HCT116 (cell line): ENCODE measurements around the gene NOBOX. TPM values are rescaled to one million over a fixed set of nuclear protein-coding genes. Genes with fewer than 3 reads are reported as not detected.

ENCODE experiments used
- ATAC-seq: fragments of 200-7000 bp; cut with Tn5 transposase; 2 replicates; pipeline ENCODE4 v1.9.1; 2020; ENCODE audit warnings: mild to moderate bottlenecking, moderate library complexity
- BruUV-seq: library from RNA; stranded (reverse); fragments of 400-500 nt; replicated peaks from 2 replicates; lab custom pipeline; 2021; lab: Mats Ljungman, UMichigan
- CTCF ChIA-PET: fragments of 300-600 bp; sonication (Branson Sonifier 250); formaldehyde crosslinking; loops from one replicate; lab custom pipeline; 2021; ENCODE audit warnings: antibody characterized with exemption; lab: Charles Lee
- POLR2A ChIA-PET: fragments of 300-600, 350-600 bp; sonication (Branson Sonifier 250); formaldehyde crosslinking; loops from one replicate; lab custom pipeline; 2021; ENCODE audit warnings: antibody characterized with exemption; lab: Charles Lee
- RAD21 ChIA-PET, 2 experiments: fragments of 300-600 bp; sonication (Branson Sonifier 250); formaldehyde crosslinking; loops; one replicate each; lab custom pipeline; 2023; ENCODE audit warnings: low total read pairs in 2 of 2; ENCODE audit not compliant: uncharacterized antibody in 2 of 2, unreplicated experiment in 2 of 2, low non-redundant PET in 1 of 2; lab: Charles Lee
- DNase-seq: peaks from one replicate; pipeline ENCODE4 v3.0.0-alpha.2; 2010; ENCODE audit warnings: low read depth, low spot score
- H2AFZ ChIP-seq: fragments of 200-600 bp; shearing (Covaris generic), sonication (generic); 2 replicates; pipeline ENCODE4 v1.6.1; 2017; ENCODE audit warnings: low read depth, mixed run types, mixed read lengths, antibody characterized with exemption, low read length; ENCODE audit not compliant: poor library complexity, severe bottlenecking
- H3K27ac ChIP-seq: 2 replicates; pipeline ENCODE4 v1.5.1; 2012; ENCODE audit warnings: low read depth, low read length
- H3K27me3 ChIP-seq: fragments of 200-600 bp; sonication (generic); 2 replicates; pipeline ENCODE4 v1.6.1; 2016; ENCODE audit warnings: mixed run types, low read length, mixed read lengths; ENCODE audit not compliant: insufficient read depth
- H3K36me3 ChIP-seq, 2 experiments: fragments of 200-500 bp in 1 of 2; fragments of 200-600 bp in 1 of 2; sonication (Bioruptor generic) in 1 of 2; sonication (generic) in 1 of 2; 2 replicates each; pipeline versions ENCODE4 v1.5.1 to v1.6.1; 2014 to 2016; ENCODE audit warnings: low read length in 2 of 2, inconsistent platforms in 1 of 2, mixed read lengths in 1 of 2, mixed run types in 1 of 2; ENCODE audit not compliant: insufficient read depth in 2 of 2, control insufficient read depth in 1 of 2
- H3K4me1 ChIP-seq, 2 experiments: fragments of 200-600 bp in 1 of 2; sonication (generic) in 1 of 2; 2 replicates each; pipeline versions ENCODE4 v1.5.1 to v1.6.1; 2012 to 2017; ENCODE audit warnings: low read length in 2 of 2, inconsistent platforms in 1 of 2, mild to moderate bottlenecking in 1 of 2, mixed read lengths in 1 of 2, mixed run types in 1 of 2, moderate library complexity in 1 of 2; ENCODE audit not compliant: insufficient read depth in 2 of 2, control insufficient read depth in 1 of 2
- H3K4me2 ChIP-seq: fragments of 200-600 bp; sonication (generic); 2 replicates; pipeline ENCODE4 v1.6.1; 2017; ENCODE audit warnings: mixed run types, low read length, mixed read lengths
- H3K4me3 ChIP-seq, 2 experiments: fragments of 200-600 bp in 1 of 2; sonication (generic) in 1 of 2; replicated peaks in 1 of 2; 2 replicates each; pipeline ENCODE4 v1.5.1; 2011 to 2016; ENCODE audit warnings: low read length in 2 of 2, control low read depth in 1 of 2, low read depth in 1 of 2, mild to moderate bottlenecking in 1 of 2, mixed read lengths in 1 of 2, mixed run types in 1 of 2
- H3K79me2 ChIP-seq: fragments of 200-600 bp; sonication (generic); 2 replicates; pipeline ENCODE4 v1.6.1; 2017; ENCODE audit warnings: mild to moderate bottlenecking, mixed run types, low read length, moderate library complexity, mixed read lengths; ENCODE audit not compliant: insufficient read depth
- H3K9ac ChIP-seq: fragments of 200-600 bp; sonication (generic); 2 replicates; pipeline ENCODE4 v1.6.1; 2016; ENCODE audit warnings: low read length, mixed read lengths
- H3K9me2 ChIP-seq: fragments of 200-600 bp; sonication (generic), shearing (Covaris generic); 2 replicates; pipeline ENCODE4 v1.6.1; 2017; ENCODE audit warnings: mixed run types, mild to moderate bottlenecking, moderate library complexity; ENCODE audit not compliant: insufficient read depth
- H3K9me3 ChIP-seq, 2 experiments: fragments of 200-500 bp in 1 of 2; fragments of 200-600 bp in 1 of 2; sonication (Bioruptor generic) in 1 of 2; sonication (generic) in 1 of 2; 2 replicates each; pipeline ENCODE4 v1.6.1; 2014 to 2017; ENCODE audit warnings: low read length in 2 of 2, mixed read lengths in 2 of 2, inconsistent platforms in 1 of 2, low read depth in 1 of 2, mild to moderate bottlenecking in 1 of 2, mixed run types in 1 of 2, moderate library complexity in 1 of 2; ENCODE audit not compliant: control insufficient read depth in 1 of 2, insufficient read depth in 1 of 2
- H4K20me1 ChIP-seq: fragments of 200-600 bp; sonication (generic), shearing (Covaris generic); 2 replicates; pipeline ENCODE4 v1.6.1; 2017; ENCODE audit warnings: mixed run types, mild to moderate bottlenecking, moderate library complexity; ENCODE audit not compliant: insufficient read depth
- CBX3 ChIP-seq: IDR thresholded peaks from 2 replicates; pipeline ENCODE4 v1.6.1; 2012; ENCODE audit warnings: low read depth
- CEBPB ChIP-seq: IDR thresholded peaks from 2 replicates; pipeline ENCODE4 v1.6.1; 2012; ENCODE audit warnings: low read depth
- EGR1 ChIP-seq: IDR thresholded peaks from 2 replicates; pipeline ENCODE4 v1.6.1; 2012; ENCODE audit warnings: low read depth
- ELF1 ChIP-seq: IDR thresholded peaks from 2 replicates; pipeline ENCODE4 v1.6.1; 2012; ENCODE audit warnings: low read depth, borderline replicate concordance
- EZH2 ChIP-seq: fragments of 200-600 bp; sonication (generic); IDR thresholded peaks from 2 replicates; pipeline ENCODE4 v1.6.1; 2017; ENCODE audit warnings: antibody characterized with exemption, mixed run types
- EZH2phosphoT487 ChIP-seq: fragments of 200-600 bp; IDR thresholded peaks from 2 replicates; pipeline ENCODE4 v1.6.1; 2018; ENCODE audit warnings: antibody characterized with exemption, borderline replicate concordance
- FOSL1 ChIP-seq: IDR thresholded peaks from 2 replicates; pipeline ENCODE4 v1.6.1; 2012; ENCODE audit warnings: low read depth
- JUND ChIP-seq: IDR thresholded peaks from 2 replicates; pipeline ENCODE4 v1.6.1; 2012
- POLR2A ChIP-seq: IDR thresholded peaks from 2 replicates; pipeline ENCODE4 v1.7.0; 2011; ENCODE audit warnings: borderline replicate concordance; ENCODE audit not compliant: insufficient read depth, insufficient read length; ENCODE audit errors: extremely low read depth
- POLR2AphosphoS5 ChIP-seq: IDR thresholded peaks from 2 replicates; pipeline ENCODE4 v1.6.1; 2011; ENCODE audit warnings: mild to moderate bottlenecking, low read depth, low read length, moderate library complexity
- RAD21 ChIP-seq: IDR thresholded peaks from 2 replicates; pipeline ENCODE4 v1.6.1; 2012; ENCODE audit warnings: low read depth, mild to moderate bottlenecking
- SP1 ChIP-seq: IDR thresholded peaks from 2 replicates; pipeline ENCODE4 v1.6.1; 2012; ENCODE audit warnings: low read depth
- SRF ChIP-seq: IDR thresholded peaks from 2 replicates; pipeline ENCODE4 v1.6.1; 2012; ENCODE audit warnings: low read depth
- ZFX ChIP-seq: fragments of 450-650 bp; IDR thresholded peaks from 2 replicates; pipeline ENCODE4 v1.6.1; 2017
- ZNF274 ChIP-seq: fragments of 200-500 bp; sonication (Bioruptor generic); IDR thresholded peaks from 2 replicates; pipeline ENCODE4 v1.6.1; 2014; ENCODE audit warnings: mild to moderate bottlenecking, low read depth, low read length, inconsistent platforms
- intact Hi-C: fragments of 100-400 bp; cut with micrococcal nuclease; formaldehyde crosslinking; loops from 2 replicates; pipeline ENCODE4 v1.10.0; 2022
- total RNA-seq: library from RNA; stranded (reverse); gene quantifications from one replicate; pipeline ENCODE4 v1.2.1, GENCODE V29; 2021; ENCODE audit not compliant: unreplicated experiment
- TF ChIP-seq, protein P1 (sequence below): IDR thresholded peaks from 2 replicates; pipeline ENCODE4 v1.6.1; 2011; ENCODE audit warnings: mild to moderate bottlenecking, low read length, moderate library complexity; ENCODE audit not compliant: insufficient replicate concordance; ENCODE audit errors: extremely low read depth
- TF ChIP-seq, protein P2 (sequence below): IDR thresholded peaks from 2 replicates; pipeline ENCODE4 v1.6.1; 2012

The NOBOX gene
- total RNA-seq, 1 experiment from 2014 or later, result not detected

- BruUV-seq, result no TSS peak
Observed at GRCh38 chr7:144407266-144407931, 3.9 kb upstream of the NOBOX start.

GRCh38 chr7:144404946-144405345 lies 1.5 kb upstream of the NOBOX start:
- ChIA-PET CTCF (interaction anchor here (2.1 kb wide), 1 partner anchor 13 kb away, joined by 4 read pairs; no protein-coding TSS in a partner anchor), POLR2A (no interaction called here), RAD21 (no interaction called here)
- H3K27ac ChIP-seq, result no peak overlapping the region
- no peaks in the 10 kb centered on the region for H4K20me1 ChIP-seq
- no peak overlapping the region for H3K4me3 ChIP-seq
- H3K9ac ChIP-seq, result no peak overlapping the region
- ATAC-seq (no peak), DNase-seq (no peak)
- H3K4me1 ChIP-seq, result no peaks in the 10 kb centered on the region
- no peaks in the 10 kb centered on the region for H3K9me2 ChIP-seq
- H3K79me2 ChIP-seq, result no peaks in the 10 kb centered on the region
- intact Hi-C loops, result no loop called here
- H3K36me3 ChIP-seq, result no peaks in the 10 kb centered on the region
- no peaks in the 10 kb centered on the region for H3K9me3 ChIP-seq
- no peak overlapping the region for H2AFZ ChIP-seq
- no TSS peak for BruUV-seq
- H3K27me3 ChIP-seq, result 0 out of 2 replicates have a peak, but pooled peaks cover 3% of the 10 kb centered on the region
- H3K4me2 ChIP-seq, result no peak overlapping the region
- no peak for TF ChIP-seq EZH2phosphoT487
- TF ChIP-seq, protein P1, sequence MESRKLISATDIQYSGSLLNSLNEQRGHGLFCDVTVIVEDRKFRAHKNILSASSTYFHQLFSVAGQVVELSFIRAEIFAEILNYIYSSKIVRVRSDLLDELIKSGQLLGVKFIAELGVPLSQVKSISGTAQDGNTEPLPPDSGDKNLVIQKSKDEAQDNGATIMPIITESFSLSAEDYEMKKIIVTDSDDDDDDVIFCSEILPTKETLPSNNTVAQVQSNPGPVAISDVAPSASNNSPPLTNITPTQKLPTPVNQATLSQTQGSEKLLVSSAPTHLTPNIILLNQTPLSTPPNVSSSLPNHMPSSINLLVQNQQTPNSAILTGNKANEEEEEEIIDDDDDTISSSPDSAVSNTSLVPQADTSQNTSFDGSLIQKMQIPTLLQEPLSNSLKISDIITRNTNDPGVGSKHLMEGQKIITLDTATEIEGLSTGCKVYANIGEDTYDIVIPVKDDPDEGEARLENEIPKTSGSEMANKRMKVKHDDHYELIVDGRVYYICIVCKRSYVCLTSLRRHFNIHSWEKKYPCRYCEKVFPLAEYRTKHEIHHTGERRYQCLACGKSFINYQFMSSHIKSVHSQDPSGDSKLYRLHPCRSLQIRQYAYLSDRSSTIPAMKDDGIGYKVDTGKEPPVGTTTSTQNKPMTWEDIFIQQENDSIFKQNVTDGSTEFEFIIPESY, result no peak
- no peak for TF ChIP-seq CEBPB
- no peak for TF ChIP-seq SRF
- TF ChIP-seq POLR2A, result no peak
- TF ChIP-seq CBX3, result no peak
- TF ChIP-seq JUND, result no peak
- TF ChIP-seq SP1, result no peak
- no peak for TF ChIP-seq EGR1
- no peak for TF ChIP-seq ZFX
- no peak for TF ChIP-seq EZH2
- TF ChIP-seq, protein P2, sequence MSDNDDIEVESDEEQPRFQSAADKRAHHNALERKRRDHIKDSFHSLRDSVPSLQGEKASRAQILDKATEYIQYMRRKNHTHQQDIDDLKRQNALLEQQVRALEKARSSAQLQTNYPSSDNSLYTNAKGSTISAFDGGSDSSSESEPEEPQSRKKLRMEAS, result no peak
- no peak for TF ChIP-seq FOSL1

More at GRCh38 chr7:144407266-144407931, 3.9 kb upstream of the NOBOX start:
- H3K79me2 ChIP-seq, result no peaks in the 10 kb centered on the region
- no peak overlapping the region for H3K4me3 ChIP-seq
- CTCF ChIA-PET, result no interaction called here
- H3K4me1 ChIP-seq, result no peaks in the 10 kb centered on the region
- H3K9me2 ChIP-seq, result no peaks in the 10 kb centered on the region
- no peaks in the 10 kb centered on the region for H4K20me1 ChIP-seq
- DNase-seq, result no peak
- intact Hi-C loops, result no loop called here
- ATAC-seq, result no peak
- no peaks in the 10 kb centered on the region for H3K36me3 ChIP-seq
- H3K27ac ChIP-seq, result no peak overlapping the region
- H3K27me3 ChIP-seq, result no peaks in the 10 kb centered on the region
- H3K4me2 ChIP-seq, result no peak overlapping the region
- H3K9ac ChIP-seq, result no peak overlapping the region
- POLR2A ChIA-PET, result no interaction called here
- RAD21 ChIA-PET, result no interaction called here
- no peak overlapping the region for H2AFZ ChIP-seq
- TF ChIP-seq EZH2phosphoT487 (no peak), ZNF274 (no peak), EZH2 (no peak), FOSL1 (no peak), ELF1 (no peak), POLR2A (no peak), POLR2AphosphoS5 (no peak), ZFX (no peak), JUND (no peak), RAD21 (no peak)
- TF ChIP-seq, protein P1, result no peak
- no peaks in the 10 kb centered on the region for H3K9me3 ChIP-seq
